ENCODE data around the gene PLXNC1. TPM values are rescaled to one million over a fixed set of nuclear protein-coding genes. Genes with fewer than 3 reads are reported as not detected.

Gene PLXNC1
- total and polyA plus RNA-seq, 8 donors: 7.3 to 55.9 (median 11.1) TPM

GRCh38 chr12:94184995-94185719, 36.8 kb downstream of the PLXNC1 start:
- Histone ChIP-seq H3K4me1 (peaks cover 0 to 11% of the 10 kb centered on the region in 2 donors), H3K4me3 (no peak overlapping the region), H3K9me3 (no peaks in the 10 kb centered on the region), H3K27me3 (no peaks in the 10 kb centered on the region), H3K36me3 (peaks cover 0 to 59% of the 10 kb centered on the region in 2 donors), H3K27ac (no peak overlapping the region)
- intact Hi-C loops (cut with DNase I): no loop called here
- ATAC-seq (no peak), DNase-seq (no peak)
- TF ChIP-seq CTCF (IDR thresholded peaks at IDR 0.05): no peak

DNA sequence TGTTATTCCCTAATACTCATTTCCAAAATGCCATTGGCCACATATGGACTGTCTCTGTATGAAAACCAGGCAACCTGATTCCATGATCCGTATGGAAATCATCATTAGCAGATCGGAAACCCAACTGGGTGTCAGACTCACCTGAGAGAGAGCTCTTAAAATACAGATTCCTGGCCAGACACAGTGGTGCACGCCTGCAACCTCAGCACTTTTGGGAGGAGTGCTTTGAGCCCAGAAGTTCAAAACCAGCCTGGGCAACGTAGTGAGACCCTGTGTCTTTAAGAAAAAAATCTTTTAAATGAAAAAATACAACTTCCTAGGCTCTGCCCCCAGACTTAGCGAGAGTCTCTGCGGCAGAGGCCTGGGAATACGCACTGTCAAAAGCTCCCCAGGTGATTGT, 37.4 kb downstream of the PLXNC1 start:
- intact Hi-C loops (cut with DNase I): no loop called here
- Histone ChIP-seq H3K4me3 (no peak overlapping the region), H3K27ac (no peak overlapping the region), H3K9me3 (no peaks in the 10 kb centered on the region), H3K27me3 (no peaks in the 10 kb centered on the region), H3K4me1 (peaks cover 0 to 5% of the 10 kb centered on the region in 2 donors), H3K36me3 (peaks cover 0 to 63% of the 10 kb centered on the region in 2 donors)
- TF ChIP-seq CTCF (IDR thresholded peaks at IDR 0.05): no peak
- no peak for ATAC-seq
- DNase-seq: no peak

DNA sequence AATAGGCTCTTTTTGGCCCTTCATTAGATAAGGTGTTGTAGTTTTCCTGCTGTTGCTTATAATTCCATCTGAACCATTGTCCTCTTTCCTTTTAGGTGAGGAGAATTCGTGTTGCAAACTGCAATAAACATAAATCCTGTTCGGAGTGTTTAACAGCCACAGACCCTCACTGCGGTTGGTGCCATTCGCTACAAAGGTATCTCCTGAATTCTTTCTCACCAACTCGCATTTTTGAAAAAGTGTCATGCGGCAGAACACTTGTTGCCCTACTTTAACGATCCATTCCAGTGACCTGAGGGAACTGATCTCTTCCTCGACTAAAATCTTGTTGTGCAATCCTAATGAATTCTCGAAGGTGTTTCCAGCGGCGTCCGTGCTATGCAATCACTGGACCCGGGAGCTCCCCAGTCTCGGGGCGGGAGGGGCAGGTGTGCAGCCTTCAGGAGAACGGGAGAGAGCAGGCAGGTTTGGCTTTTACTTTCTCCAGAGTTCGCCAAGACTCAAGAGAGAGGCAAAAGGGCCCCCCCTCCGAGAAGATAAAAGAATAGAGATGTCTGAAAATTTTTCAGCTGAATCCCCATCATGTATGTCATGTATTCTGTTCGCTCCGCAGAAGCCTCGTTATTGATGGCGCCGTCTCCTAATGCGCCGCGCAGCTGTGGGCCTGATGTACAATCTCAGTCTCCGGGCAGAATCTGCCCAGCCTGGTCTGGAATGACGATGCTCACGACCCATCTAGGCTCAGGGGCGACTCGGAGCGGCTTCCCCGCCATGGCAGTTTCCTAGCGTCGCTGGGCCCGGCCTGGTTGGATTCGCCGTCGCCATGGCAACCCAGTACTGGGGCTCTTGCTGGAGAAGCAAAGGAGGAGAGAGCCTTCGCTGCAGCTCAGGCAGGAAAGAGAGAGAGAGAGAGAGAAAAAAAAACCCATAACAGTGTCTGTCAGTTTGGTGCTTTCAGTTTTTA, 38.2 kb downstream of the PLXNC1 start:
- no peaks in the 10 kb centered on the region for H3K27me3 ChIP-seq

GRCh38 chr12:94187361-94187760, 39.0 kb downstream of the PLXNC1 start:
- no peak overlapping the region for H3K27ac ChIP-seq
- ATAC-seq: no peak
- peaks cover 0 to 59% of the 10 kb centered on the region in 2 donors for H3K36me3 ChIP-seq
- DNase-seq: no peak
- no peaks in the 10 kb centered on the region for H3K27me3 ChIP-seq
- H3K4me3 ChIP-seq: no peak overlapping the region
- H3K9me3 ChIP-seq: no peaks in the 10 kb centered on the region
- intact Hi-C loops (cut with DNase I): no loop called here
- no peaks in the 10 kb centered on the region for H3K4me1 ChIP-seq
- no peak for TF ChIP-seq CTCF (IDR thresholded peaks at IDR 0.05)

More for the DNA sequence above, 38.2 kb downstream of the PLXNC1 start:
- peaks cover 0 to 65% of the 10 kb centered on the region in 2 donors for H3K36me3 ChIP-seq
- peaks cover 0 to 2% of the 10 kb centered on the region in 2 donors for H3K4me1 ChIP-seq
- peak; percentile 43 to 69 (median 54) for DNase-seq
- no peak overlapping the region for H3K27ac ChIP-seq
- peak; percentile 42 for ATAC-seq
- intact Hi-C loops (cut with DNase I): no loop called here
- H3K4me3 ChIP-seq: no peak overlapping the region
- TF ChIP-seq CTCF (IDR thresholded peaks at IDR 0.05): no peak
- no peaks in the 10 kb centered on the region for H3K9me3 ChIP-seq

GRCh38 chr12:94190623-94191022, 42.2 kb downstream of the PLXNC1 start:
- Histone ChIP-seq H3K27me3 (no peaks in the 10 kb centered on the region), H3K9me3 (no peaks in the 10 kb centered on the region), H3K36me3 (peaks cover 0 to 70% of the 10 kb centered on the region in 2 donors), H3K4me3 (no peak overlapping the region), H3K4me1 (no peaks in the 10 kb centered on the region), H3K27ac (no peak overlapping the region)
- DNase-seq (no peak), ATAC-seq (no peak)
- no peak for TF ChIP-seq CTCF (IDR thresholded peaks at IDR 0.05)
- intact Hi-C loops (cut with DNase I): no loop called here
